22Rv1 (cell line): ENCODE measurements around the gene SRD5A2.

Experiments used
- CTCF ChIP-seq: fragments of 450-650 bp; IDR thresholded peaks from 2 replicates; pipeline ENCODE4 v1.5.1; 2017; ENCODE audit warnings: mild to moderate bottlenecking
- ZFX ChIP-seq: fragments of 450-650 bp; IDR thresholded peaks from 2 replicates; pipeline ENCODE4 v1.6.1; 2017; ENCODE audit warnings: antibody characterized with exemption, borderline replicate concordance

- TF ChIP-seq CTCF, result no peak
- TF ChIP-seq ZFX, result no peak
Observed at GRCh38 chr2:31568585-31569201, 12.0 kb downstream of the SRD5A2 start.
